ENCODE results near the gene FAM222B. TPM values are rescaled to one million over a fixed set of nuclear protein-coding genes. Genes with fewer than 3 reads are reported as not detected.

The FAM222B gene
- total and polyA plus RNA-seq, 2 donors (not counting 1 experiment from before 2014, with no cell fraction given): 10.8 to 23.1 TPM

GRCh38 chr17:28725660-28726225 is 116.8 kb downstream of the FAM222B start:
- CTCF ChIA-PET: interaction anchor here (1.0 to 15.9 kb wide), 26 partner anchors 10 to 423 kb away, joined by 3 to 1020 read pairs (median 7); partner anchors contain the start of genes ALDOC, DHRS13, FAM222B and FLOT2
- peak overlapping the region; percentile 47 for H2AFZ ChIP-seq (ENCODE audit: insufficient read depth, low read depth, low read length, poor library complexity, severe bottlenecking)
- H3K27ac ChIP-seq (ENCODE audit: low read length in 2 of 2): peak overlapping the region in 1 of 2 donors; percentile 45
- DNase-seq (no peak), ATAC-seq (ENCODE audit: low read depth) (no peak)
- WGBS (ENCODE audit: insufficient coverage): 2% methylated on average over 45 of the region's 45 CpGs
- no peaks in the 10 kb centered on the region for H3K27me3 ChIP-seq (replicated peaks in 1 of 4; ENCODE audit: control extremely low read depth in 1 of 4, control insufficient read depth in 3 of 4, insufficient read depth in 4 of 4, low read length in 3 of 4)
- peak overlapping the region; percentile 89 for H3K4me3 Mint-ChIP-seq
- H3K27me3 Mint-ChIP-seq: no peaks in the 10 kb centered on the region
- peak overlapping the region; percentile 99 for H3K4me2 ChIP-seq (replicated peaks; ENCODE audit: low read depth, low read length, poor library complexity, severe bottlenecking)
- peaks cover 45 to 72% of the 10 kb centered on the region in 2 donors for H3K4me1 ChIP-seq (ENCODE audit: control insufficient read depth in 2 of 2, insufficient read depth in 2 of 2, low read length in 2 of 2)
- peak overlapping the region; percentile 86 for H3K27ac Mint-ChIP-seq
- no peaks in the 10 kb centered on the region for H3K9me3 Mint-ChIP-seq (ENCODE audit: insufficient read depth)
- no peaks in the 10 kb centered on the region for H3K9me3 ChIP-seq (ENCODE audit: control extremely low read depth in 1 of 3, control insufficient read depth in 2 of 3, insufficient read depth in 1 of 3, low read length in 2 of 3)
- H3K4me1 Mint-ChIP-seq: peaks cover 72% of the 10 kb centered on the region
- peaks cover 0 to 39% of the 10 kb centered on the region in 2 experiments for H3K36me3 ChIP-seq (replicated peaks in 1 of 2; ENCODE audit: control extremely low read depth in 1 of 2, control insufficient read depth in 1 of 2, extremely low read depth in 1 of 2, insufficient read depth in 2 of 2, low read length in 1 of 2)
- H3K9ac ChIP-seq (ENCODE audit: low read length): peak overlapping the region; percentile 57
- H3K79me2 ChIP-seq (ENCODE audit: control insufficient read depth, insufficient read depth, low read length): peaks cover 26% of the 10 kb centered on the region
- H3K4me3 ChIP-seq (ENCODE audit: control extremely low read depth in 1 of 5, extremely low read depth in 1 of 5, insufficient read depth in 1 of 5, low read depth in 2 of 5, low read length in 4 of 5): peak overlapping the region in 4 of 5 experiments; percentile 51 to 77 (median 62)
- intact Hi-C loops (cut with micrococcal nuclease): loop anchor here (1.0 kb wide), 1 partner anchor 191 kb away; no protein-coding TSS in a partner anchor
- TF ChIP-seq CTCF (IDR thresholded peaks at IDR 0.05) (no peak), EZH2 (IDR thresholded peaks at IDR 0.05; ENCODE audit: borderline replicate concordance, insufficient read depth, low read depth, low read length, poor library complexity, severe bottlenecking) (no peak)
- POLR2A ChIA-PET: interaction anchor here (0.9 to 13.3 kb wide), 8 partner anchors 14 to 225 kb away, joined by 3 to 511 read pairs (median 18); partner anchors contain the start of genes BLTP2, PHF12, PROCA1 and TRAF4
- H4K20me1 ChIP-seq (ENCODE audit: control insufficient read depth, insufficient read depth, low read length, poor library complexity, severe bottlenecking): peaks cover 48% of the 10 kb centered on the region

GRCh38 chr17:28725166-28725659 is 117.4 kb downstream of the FAM222B start:
- Mint-ChIP-seq H3K4me3 (peak overlapping the region; percentile 89), H3K27me3 (no peaks in the 10 kb centered on the region), H3K27ac (peak overlapping the region; percentile 86), H3K9me3 (ENCODE audit: insufficient read depth) (no peaks in the 10 kb centered on the region), H3K4me1 (peaks cover 77% of the 10 kb centered on the region)
- Histone ChIP-seq H2AFZ (ENCODE audit: insufficient read depth, low read depth, low read length, poor library complexity, severe bottlenecking) (no peak overlapping the region), H3K79me2 (ENCODE audit: control insufficient read depth, insufficient read depth, low read length) (peaks cover 28% of the 10 kb centered on the region), H3K27ac (ENCODE audit: low read length in 2 of 2) (peak overlapping the region; percentile 2 to 45), H4K20me1 (ENCODE audit: control insufficient read depth, insufficient read depth, low read length, poor library complexity, severe bottlenecking) (peaks cover 54% of the 10 kb centered on the region), H3K4me1 (ENCODE audit: control insufficient read depth in 2 of 2, insufficient read depth in 2 of 2, low read length in 2 of 2) (peaks cover 51 to 74% of the 10 kb centered on the region in 2 donors), H3K9me3 (ENCODE audit: control extremely low read depth in 1 of 3, control insufficient read depth in 2 of 3, insufficient read depth in 1 of 3, low read length in 2 of 3) (no peaks in the 10 kb centered on the region), H3K4me3 (ENCODE audit: control extremely low read depth in 1 of 5, extremely low read depth in 1 of 5, insufficient read depth in 1 of 5, low read depth in 2 of 5, low read length in 4 of 5) (peak overlapping the region in 3 of 5 experiments; percentile 51 to 66 (median 59)), H3K36me3 (replicated peaks in 1 of 2; ENCODE audit: control extremely low read depth in 1 of 2, control insufficient read depth in 1 of 2, extremely low read depth in 1 of 2, insufficient read depth in 2 of 2, low read length in 1 of 2) (peaks cover 0 to 39% of the 10 kb centered on the region in 2 experiments), H3K27me3 (replicated peaks in 1 of 4; ENCODE audit: control extremely low read depth in 1 of 4, control insufficient read depth in 3 of 4, insufficient read depth in 4 of 4, low read length in 3 of 4) (no peaks in the 10 kb centered on the region), H3K9ac (ENCODE audit: low read length) (peak overlapping the region; percentile 57), H3K4me2 (replicated peaks; ENCODE audit: low read depth, low read length, poor library complexity, severe bottlenecking) (peak overlapping the region; percentile 99)
- intact Hi-C loops (cut with micrococcal nuclease): no loop called here
- POLR2A ChIA-PET: interaction anchor here (0.9 to 13.3 kb wide), 3 partner anchors 20 to 225 kb away, joined by 3 to 511 read pairs (median 11); partner anchors contain the start of gene TRAF4
- WGBS (ENCODE audit: insufficient coverage): 30% methylated on average over 10 of the region's 20 CpGs
- CTCF ChIA-PET: interaction anchor here (1.3 to 15.9 kb wide), 6 partner anchors 13 to 225 kb away, joined by 3 to 1020 read pairs (median 28); partner anchors contain the start of genes DHRS13, PROCA1 and TRAF4
- ATAC-seq (ENCODE audit: low read depth): no peak
- no peak for TF ChIP-seq CTCF (IDR thresholded peaks at IDR 0.05)
- no peak for TF ChIP-seq EZH2 (IDR thresholded peaks at IDR 0.05; ENCODE audit: borderline replicate concordance, insufficient read depth, low read depth, low read length, poor library complexity, severe bottlenecking)
- peak; percentile 67 for DNase-seq
